ENCODE measurements around the gene SLC17A7.

- TF ChIP-seq CTCF (IDR thresholded peaks at IDR 0.05; ENCODE audit: low read depth, low read length, poor library complexity, severe bottlenecking) (no peak), EZH2phosphoT487 (IDR thresholded peaks at IDR 0.05; ENCODE audit: borderline replicate concordance, low read length) (no peak)
Observed at GRCh38 chr19:49408816-49409440, 32.4 kb downstream of the SLC17A7 start.
